Lung (tissue), 12 donors: ENCODE results near the gene MEX3D. TPM values are rescaled to one million over a fixed set of nuclear protein-coding genes. Genes with fewer than 3 reads are reported as not detected.
"Not testable (repeated sequence)": the region's sequence is repeated elsewhere in the genome, so short reads cannot be mapped to it uniquely, and the experiment has no call there.

Experiments used
- ATAC-seq: fragments of 200-7000 bp; cut with Tn5 transposase; one replicate; pipeline ENCODE4 v1.9.1; 2020; ENCODE audit warnings: moderate number of reproducible peaks; ENCODE audit not compliant: insufficient read depth, low FRiP score
- DNase-seq, 3 donors: peaks; one replicate each; pipeline ENCODE4 v3.0.0-alpha.2; 2013 to 2017
- H3K27ac ChIP-seq, 2 donors: one replicate each; pipeline ENCODE4 v1.5.1; 2013; ENCODE audit warnings: mild to moderate bottlenecking in 2 of 2, moderate library complexity in 2 of 2, control low read depth in 1 of 2, inconsistent platforms in 1 of 2, low read depth in 1 of 2, low read length in 1 of 2
- H3K27me3 ChIP-seq, 3 donors: one replicate each; pipeline ENCODE4 v1.5.1; 2013; ENCODE audit warnings: low read length in 2 of 3; ENCODE audit not compliant: control insufficient read depth in 3 of 3, insufficient read depth in 3 of 3
- H3K36me3 ChIP-seq, 4 donors: one replicate each; pipeline ENCODE4 v1.5.1; 2013; ENCODE audit warnings: low read length in 4 of 4, mild to moderate bottlenecking in 1 of 4, moderate library complexity in 1 of 4; ENCODE audit not compliant: control insufficient read depth in 4 of 4, insufficient read depth in 4 of 4
- H3K4me1 ChIP-seq, 5 donors: one replicate each; pipeline ENCODE4 v1.5.1; 2013; ENCODE audit warnings: low read length in 5 of 5, mild to moderate bottlenecking in 2 of 5, moderate library complexity in 1 of 5; ENCODE audit not compliant: control insufficient read depth in 5 of 5, insufficient read depth in 5 of 5
- H3K4me3 ChIP-seq: one replicate; pipeline ENCODE4 v1.5.1; 2013; ENCODE audit warnings: mild to moderate bottlenecking, control low read depth, moderate library complexity
- H3K9ac ChIP-seq, 2 donors: one replicate each; pipeline ENCODE4 v1.5.1; 2013; ENCODE audit warnings: low read length in 2 of 2, control low read depth in 1 of 2; ENCODE audit not compliant: insufficient read depth in 1 of 2
- H3K9me3 ChIP-seq, 4 donors: one replicate each; pipeline ENCODE4 v1.5.1; 2013; ENCODE audit warnings: low read length in 3 of 4, mild to moderate bottlenecking in 1 of 4, moderate library complexity in 1 of 4; ENCODE audit not compliant: control insufficient read depth in 4 of 4, insufficient read depth in 3 of 4
- CTCF ChIP-seq: IDR thresholded peaks from 2 replicates; pipeline ENCODE4 v1.5.1; 2012; ENCODE audit warnings: mild to moderate bottlenecking; ENCODE audit errors: control extremely low read depth, extremely low read depth
- WGBS, 2 donors: extraction: QIAGEN DNeasy Blood & Tissue Kit; methylation state at CpG; one replicate each; pipeline ENCODE4 v1.1.7; 2013; 5-methylcytosine and 5-hydroxymethylcytosine counted together
- polyA plus RNA-seq, 2 donors: library from polyadenylated mRNA; stranded (reverse); fragments of 200-250 nt; gene quantifications; one replicate each; pipeline ENCODE4 v1.2.1, GENCODE V29; 2013
- total RNA-seq, 2 donors: library from RNA; depleted of rRNA in 1 of 2; stranded (reverse); fragments of >200 nt in 1 of 2; gene quantifications; one replicate each; pipeline ENCODE4 v1.2.1, GENCODE V29; 2014 to 2021
- donor health status: control.
- donor health status: control.
- donor health status: Bipolar disorder and iron deficiency.
- donor health status: healthy.
- donor health status: DM: yes; HTN: yes; CAD: no.

The MEX3D gene
- total and polyA plus RNA-seq, 4 donors = 4.8 to 33.9 (median 19.8) TPM

GRCh38 chr19:1531587-1531986 is 36.5 kb downstream of the MEX3D start:
- Histone ChIP-seq H3K27ac (no peak overlapping the region), H3K36me3 (no peaks in the 10 kb centered on the region), H3K4me3 (no peak overlapping the region), H3K27me3 (peaks cover 0 to 13% (median 0%) of the 10 kb centered on the region in 3 donors), H3K4me1 (no peaks in the 10 kb centered on the region), H3K9me3 (peaks cover 0 to 3% (median 0%) of the 10 kb centered on the region in 4 donors), H3K9ac (no peak overlapping the region)
- no peak for TF ChIP-seq CTCF
- 81 to 82% methylated on average over 11 of the region's 11 CpGs for WGBS, 2 donors
- ATAC-seq (no peak), DNase-seq (no peak)

GRCh38 chr19:1530856-1531255 is 37.3 kb downstream of the MEX3D start:
- H3K4me1 ChIP-seq, DNase-seq, H3K4me3 ChIP-seq, ATAC-seq, H3K9me3 ChIP-seq, H3K9ac ChIP-seq, H3K36me3 ChIP-seq, H3K27ac ChIP-seq: not testable (repeated sequence)
- WGBS, 2 donors = 91% methylated on average over 11 of the region's 11 CpGs
- peaks cover 1 to 20% (median 4%) of the 10 kb centered on the region in 3 donors for H3K27me3 ChIP-seq

GRCh38 chr19:1529430-1529816 is 38.7 kb downstream of the MEX3D start:
- ATAC-seq (no peak), DNase-seq (no peak)
- no peak for TF ChIP-seq CTCF
- no peak overlapping the region for H3K9ac ChIP-seq
- H3K27me3 ChIP-seq = peaks cover 10 to 23% (median 18%) of the 10 kb centered on the region in 3 donors
- WGBS, 2 donors = 82 to 86% methylated on average over 16 of the region's 16 CpGs
- no peaks in the 10 kb centered on the region for H3K36me3 ChIP-seq
- peaks cover 0 to 2% (median 0%) of the 10 kb centered on the region in 5 donors for H3K4me1 ChIP-seq
- peaks cover 0 to 9% (median 0%) of the 10 kb centered on the region in 4 donors for H3K9me3 ChIP-seq
- no peak overlapping the region for H3K4me3 ChIP-seq
- no peak overlapping the region for H3K27ac ChIP-seq

- no peak overlapping the region for H3K4me3 ChIP-seq
- H3K4me1 ChIP-seq = peaks cover 0 to 6% (median 3%) of the 10 kb centered on the region in 5 donors
- H3K9ac ChIP-seq = no peak overlapping the region
- 77 to 82% methylated on average over 21 of the region's 23 CpGs for WGBS, 2 donors
- no peak overlapping the region for H3K27ac ChIP-seq
- H3K36me3 ChIP-seq = no peaks in the 10 kb centered on the region
- no peak for ATAC-seq
- peaks cover 0 to 12% (median 0%) of the 10 kb centered on the region in 4 donors for H3K9me3 ChIP-seq
- H3K27me3 ChIP-seq = peaks cover 13 to 29% (median 21%) of the 10 kb centered on the region in 3 donors
- TF ChIP-seq CTCF = no peak
- DNase-seq = no peak
Measured at GRCh38 chr19:1528596-1529429, 39.3 kb downstream of the MEX3D start.
